ENCODE results near the gene ADGRG1. TPM values are rescaled to one million over a fixed set of nuclear protein-coding genes. Genes with fewer than 3 reads are reported as not detected.

ADGRG1 gene
- total and polyA plus RNA-seq, 3 donors from 2014 or later: 134 to 346 (median 296) TPM

GRCh38 chr16:57685633-57686032 lies 57.2 kb downstream of the ADGRG1 start:
- H3K4me1 ChIP-seq: no peaks in the 10 kb centered on the region
- no peak overlapping the region for H3K27ac ChIP-seq
- H3K36me3 ChIP-seq (ENCODE audit: low read depth, missing control alignments): no peaks in the 10 kb centered on the region
- no peaks in the 10 kb centered on the region for H3K27me3 ChIP-seq
- 89 to 91% methylated on average over 9 to 11 of the region's 11 CpGs for WGBS, 2 donors
- DNase-seq: no peak
- no peak for TF ChIP-seq POLR2A (IDR thresholded peaks at IDR 0.05)
- TF ChIP-seq CTCF (IDR thresholded peaks at IDR 0.05): no peak
- no peaks in the 10 kb centered on the region for H3K9me3 ChIP-seq
- intact Hi-C loops (cut with DNase I; ENCODE audit: low total_unique reads): no loop called here
- no peak overlapping the region for H3K4me3 ChIP-seq

- WGBS, 2 donors: 61 to 70% methylated on average over 4 of the region's 4 CpGs
- no peak overlapping the region for H3K27ac ChIP-seq
- no peak overlapping the region for H3K4me3 ChIP-seq
- no peaks in the 10 kb centered on the region for H3K27me3 ChIP-seq
- TF ChIP-seq CTCF (IDR thresholded peaks at IDR 0.05) (no peak), POLR2A (IDR thresholded peaks at IDR 0.05) (no peak)
- no peaks in the 10 kb centered on the region for H3K4me1 ChIP-seq
- no peaks in the 10 kb centered on the region for H3K36me3 ChIP-seq (ENCODE audit: low read depth, missing control alignments)
- intact Hi-C loops (cut with DNase I; ENCODE audit: low total_unique reads): no loop called here
- no peaks in the 10 kb centered on the region for H3K9me3 ChIP-seq
- no peak for DNase-seq
Measured at GRCh38 chr16:57686577-57686976, 58.1 kb downstream of the ADGRG1 start.

GRCh38 chr16:57687363-57687929 lies 59.0 kb downstream of the ADGRG1 start:
- DNase-seq: no peak
- Histone ChIP-seq H3K4me1 (no peaks in the 10 kb centered on the region), H3K36me3 (ENCODE audit: low read depth, missing control alignments) (no peaks in the 10 kb centered on the region), H3K27ac (no peak overlapping the region), H3K9me3 (no peaks in the 10 kb centered on the region), H3K4me3 (no peak overlapping the region), H3K27me3 (no peaks in the 10 kb centered on the region)
- TF ChIP-seq POLR2A (IDR thresholded peaks at IDR 0.05) (no peak), CTCF (IDR thresholded peaks at IDR 0.05) (no peak)
- WGBS, 2 donors: 89 to 92% methylated on average over 3 of the region's 3 CpGs
- intact Hi-C loops (cut with DNase I; ENCODE audit: low total_unique reads): no loop called here

- Histone ChIP-seq H3K9me3 (no peaks in the 10 kb centered on the region), H3K27ac (no peak overlapping the region), H3K36me3 (ENCODE audit: low read depth, missing control alignments) (no peaks in the 10 kb centered on the region), H3K4me1 (no peaks in the 10 kb centered on the region), H3K27me3 (no peaks in the 10 kb centered on the region), H3K4me3 (no peak overlapping the region)
- 68 to 72% methylated on average over 4 of the region's 4 CpGs for WGBS, 2 donors
- intact Hi-C loops (cut with DNase I; ENCODE audit: low total_unique reads): no loop called here
- TF ChIP-seq CTCF (IDR thresholded peaks at IDR 0.05) (no peak), POLR2A (IDR thresholded peaks at IDR 0.05) (no peak)
- DNase-seq: no peak
Measured at GRCh38 chr16:57688487-57688986, 60.1 kb downstream of the ADGRG1 start.
